ENCODE data around the gene CACNB1. TPM values are rescaled to one million over a fixed set of nuclear protein-coding genes. Genes with fewer than 3 reads are reported as not detected.

The CACNB1 gene
- total RNA-seq, 2 experiments from 2014 or later = 14.9 to 15.5 TPM

DNA sequence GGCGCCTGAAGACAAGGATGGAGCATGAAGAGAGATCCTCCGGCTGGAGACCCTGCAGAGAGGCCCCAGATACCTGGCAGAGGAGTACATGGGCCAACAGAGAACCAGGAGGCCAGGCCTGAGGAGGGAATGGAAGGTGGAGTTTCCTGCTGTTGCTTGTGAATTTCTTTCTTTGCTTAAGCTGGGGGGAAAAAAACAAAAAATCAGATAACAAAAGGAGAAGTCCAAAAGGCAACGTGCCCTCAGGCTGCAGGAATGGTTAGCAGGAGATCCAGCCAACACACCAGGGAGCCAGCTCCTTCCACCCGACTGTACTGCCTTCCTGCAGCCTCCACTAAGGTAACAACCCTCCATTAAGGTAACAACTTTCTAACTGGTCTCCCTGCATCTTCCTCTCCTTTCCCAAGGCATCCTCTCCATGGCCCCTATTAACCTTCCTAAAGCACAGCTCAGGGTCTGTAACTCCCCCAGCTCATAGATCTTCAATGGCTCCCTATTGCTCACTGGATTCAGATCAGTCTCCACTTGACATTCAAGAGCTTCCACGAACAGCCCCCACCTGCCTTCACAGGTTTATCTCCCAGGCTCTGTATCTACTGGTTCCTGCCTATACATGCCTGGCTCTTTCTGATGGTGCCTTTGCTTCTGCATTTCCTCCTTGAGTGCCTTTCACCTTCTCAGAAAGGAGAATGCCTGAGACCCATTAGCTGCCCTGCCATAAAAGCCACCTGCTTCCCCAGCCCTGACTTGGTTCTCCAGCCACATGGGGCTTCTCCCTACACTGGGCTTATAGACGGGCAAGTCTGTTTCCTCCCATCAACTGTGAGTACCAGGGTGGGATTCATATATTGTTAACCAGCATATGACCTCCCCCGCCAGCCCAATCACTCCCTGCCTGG, 30.8 kb downstream of the CACNB1 start:
- Histone ChIP-seq H3K36me3 (ENCODE audit: insufficient read depth, low read length) (no peaks in the 10 kb centered on the region), H3K27me3 (ENCODE audit: control insufficient read depth in 1 of 2, insufficient read depth in 2 of 2, low read length in 2 of 2) (peaks cover 17 to 22% of the 10 kb centered on the region in 2 experiments), H3K4me1 (ENCODE audit: insufficient read depth, low read length) (peaks cover 32% of the 10 kb centered on the region), H3K27ac (ENCODE audit: low read depth in 1 of 2, low read length in 2 of 2) (no peak overlapping the region), H3K9me3 (ENCODE audit: control insufficient read depth in 1 of 2, insufficient read depth in 1 of 2, low read length in 2 of 2) (peaks cover 0 to 13% of the 10 kb centered on the region in 2 experiments), H3K4me3 (ENCODE audit: low read length) (no peak overlapping the region)
- no peak for DNase-seq
- ChIA-PET CTCF (interaction anchor here (0.9 to 3.8 kb wide), 5 partner anchors 8 to 184 kb away, joined by 3 to 38 read pairs (median 8); no protein-coding TSS in a partner anchor), POLR2A (interaction anchor here (0.6 to 5.5 kb wide), 3 partner anchors 33 to 414 kb away, joined by 3 to 35 read pairs (median 4); partner anchors contain the start of genes PSMB3 and RPL19)
- TF ChIP-seq, protein P1, sequence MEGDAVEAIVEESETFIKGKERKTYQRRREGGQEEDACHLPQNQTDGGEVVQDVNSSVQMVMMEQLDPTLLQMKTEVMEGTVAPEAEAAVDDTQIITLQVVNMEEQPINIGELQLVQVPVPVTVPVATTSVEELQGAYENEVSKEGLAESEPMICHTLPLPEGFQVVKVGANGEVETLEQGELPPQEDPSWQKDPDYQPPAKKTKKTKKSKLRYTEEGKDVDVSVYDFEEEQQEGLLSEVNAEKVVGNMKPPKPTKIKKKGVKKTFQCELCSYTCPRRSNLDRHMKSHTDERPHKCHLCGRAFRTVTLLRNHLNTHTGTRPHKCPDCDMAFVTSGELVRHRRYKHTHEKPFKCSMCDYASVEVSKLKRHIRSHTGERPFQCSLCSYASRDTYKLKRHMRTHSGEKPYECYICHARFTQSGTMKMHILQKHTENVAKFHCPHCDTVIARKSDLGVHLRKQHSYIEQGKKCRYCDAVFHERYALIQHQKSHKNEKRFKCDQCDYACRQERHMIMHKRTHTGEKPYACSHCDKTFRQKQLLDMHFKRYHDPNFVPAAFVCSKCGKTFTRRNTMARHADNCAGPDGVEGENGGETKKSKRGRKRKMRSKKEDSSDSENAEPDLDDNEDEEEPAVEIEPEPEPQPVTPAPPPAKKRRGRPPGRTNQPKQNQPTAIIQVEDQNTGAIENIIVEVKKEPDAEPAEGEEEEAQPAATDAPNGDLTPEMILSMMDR (IDR thresholded peaks at IDR 0.05) = no peak
- no peak for ATAC-seq (ENCODE audit: poor library complexity)
- Mint-ChIP-seq H3K9me3 (no peaks in the 10 kb centered on the region), H3K27me3 (peaks cover 34% of the 10 kb centered on the region), H3K27ac (no peak overlapping the region), H3K4me3 (peak overlapping the region; percentile 52), H3K4me1 (ENCODE audit: low read depth) (peaks cover 27% of the 10 kb centered on the region), H3K36me3 (ENCODE audit: low read depth) (no peaks in the 10 kb centered on the region)
- intact Hi-C loops (cut with DNase I, micrococcal nuclease) = no loop called here

- Mint-ChIP-seq H3K4me1 (ENCODE audit: low read depth) (peaks cover 27% of the 10 kb centered on the region), H3K27me3 (peaks cover 34% of the 10 kb centered on the region), H3K4me3 (peak within 1 kb of the TSS; percentile 90), H3K36me3 (ENCODE audit: low read depth) (no peaks in the 10 kb centered on the region), H3K27ac (no peak within 1 kb of the TSS), H3K9me3 (no peaks in the 10 kb centered on the region)
- ChIA-PET POLR2A (interaction anchor here (1.4 to 5.5 kb wide), 2 partner anchors 14 to 34 kb away, joined by 3 to 35 read pairs; partner anchors contain the start of genes PLXDC1 and RPL19), CTCF (interaction anchor here (0.5 to 3.8 kb wide), 8 partner anchors 9 to 182 kb away, joined by 4 to 47 read pairs (median 10); no protein-coding TSS in a partner anchor)
- intact Hi-C loops (cut with DNase I, micrococcal nuclease) = loop anchor here in 1 of 2 experiments (2.0 kb wide), 1 partner anchor 79 kb away; no protein-coding TSS in a partner anchor
- no peaks in the 10 kb centered on the region for H3K36me3 ChIP-seq (ENCODE audit: insufficient read depth, low read length)
- TF ChIP-seq, protein P1 (IDR thresholded peaks at IDR 0.05) = no peak
- no peak within 1 kb of the TSS for H3K27ac ChIP-seq (ENCODE audit: low read depth in 1 of 2, low read length in 2 of 2)
- DNase-seq (no peak), ATAC-seq (ENCODE audit: poor library complexity) (no peak)
- H3K4me1 ChIP-seq (ENCODE audit: insufficient read depth, low read length) = peaks cover 32% of the 10 kb centered on the region
- peak within 1 kb of the TSS; percentile 60 for H3K4me3 ChIP-seq (ENCODE audit: low read length)
- H3K27me3 ChIP-seq (ENCODE audit: control insufficient read depth in 1 of 2, insufficient read depth in 2 of 2, low read length in 2 of 2) = peaks cover 17 to 22% of the 10 kb centered on the region in 2 experiments
- peaks cover 0 to 13% of the 10 kb centered on the region in 2 experiments for H3K9me3 ChIP-seq (ENCODE audit: control insufficient read depth in 1 of 2, insufficient read depth in 1 of 2, low read length in 2 of 2)
These were observed 31.6 kb downstream of the CACNB1 start, which contains the start of gene ARL5C for GRCh38 chr17:39165841-39166349. ARL5C (minus strand) TSS chr17:39166161; CDS start chr17:39165760, 401 bp downstream.

- H3K9me3 Mint-ChIP-seq = no peaks in the 10 kb centered on the region
- ATAC-seq (ENCODE audit: poor library complexity) (peak; percentile 17), DNase-seq (no peak)
- H3K4me1 Mint-ChIP-seq (ENCODE audit: low read depth) = peaks cover 27% of the 10 kb centered on the region
- ChIA-PET POLR2A (interaction anchor here (0.5 to 5.5 kb wide), 15 partner anchors 8 to 312 kb away, joined by 3 to 35 read pairs (median 4); partner anchors contain the start of genes FBXO47, LASP1, PLXDC1 and RPL19), CTCF (interaction anchor here (0.5 to 3.8 kb wide), 31 partner anchors 10 to 295 kb away, joined by 3 to 47 read pairs (median 4); partner anchors contain the start of genes LASP1 and RPL19)
- intact Hi-C loops (cut with DNase I, micrococcal nuclease) = loop anchor here in 1 of 2 experiments (2.0 kb wide), 1 partner anchor 79 kb away; no protein-coding TSS in a partner anchor
- H3K27ac Mint-ChIP-seq = no peak overlapping the region
- peaks cover 17 to 22% of the 10 kb centered on the region in 2 experiments for H3K27me3 ChIP-seq (ENCODE audit: control insufficient read depth in 1 of 2, insufficient read depth in 2 of 2, low read length in 2 of 2)
- H3K27me3 Mint-ChIP-seq = peaks cover 34% of the 10 kb centered on the region
- peak overlapping the region; percentile 60 for H3K4me3 ChIP-seq (ENCODE audit: low read length)
- H3K36me3 Mint-ChIP-seq (ENCODE audit: low read depth) = no peaks in the 10 kb centered on the region
- H3K27ac ChIP-seq (ENCODE audit: low read depth in 1 of 2, low read length in 2 of 2) = no peak overlapping the region
- TF ChIP-seq, protein P1 (IDR thresholded peaks at IDR 0.05) = no peak
- H3K9me3 ChIP-seq (ENCODE audit: control insufficient read depth in 1 of 2, insufficient read depth in 1 of 2, low read length in 2 of 2) = peaks cover 0 to 13% of the 10 kb centered on the region in 2 experiments
- H3K4me3 Mint-ChIP-seq = peak overlapping the region; percentile 90
- H3K36me3 ChIP-seq (ENCODE audit: insufficient read depth, low read length) = no peaks in the 10 kb centered on the region
- H3K4me1 ChIP-seq (ENCODE audit: insufficient read depth, low read length) = peaks cover 32% of the 10 kb centered on the region
These were observed 32.2 kb downstream of the CACNB1 start for GRCh38 chr17:39165178-39165840.

All from CD4-positive, alpha-beta T cell (primary cell).